HEK293T (cell line): ENCODE data around the gene ASCL1.

ENCODE experiments used
- CTCF ChIA-PET: fragments of 350-600 bp; formaldehyde crosslinking; extraction: SDS; loops from one replicate; lab custom pipeline; 2021; ENCODE audit warnings: antibody characterized with exemption, inconsistent platforms; lab: Yijun Ruan, JAX
- POLR2A ChIA-PET: fragments of 350-600 bp; formaldehyde crosslinking; extraction: SDS; loops from one replicate; lab custom pipeline; 2020; ENCODE audit warnings: antibody characterized with exemption, inconsistent platforms; lab: Yijun Ruan, JAX
- DNase-seq: peaks from one replicate; pipeline ENCODE4 v3.0.0; 2012; ENCODE audit warnings: mixed read lengths; ENCODE audit errors: extremely low spot score
- ARNT ChIP-seq: fragments of 450-650 bp; IDR thresholded peaks from 2 replicates; pipeline ENCODE4 v1.6.1; 2017; ENCODE audit warnings: mild to moderate bottlenecking
- BHLHE40 ChIP-seq: fragments of 450-650 bp; IDR thresholded peaks from 2 replicates; pipeline ENCODE4 v1.6.1; 2016; ENCODE audit warnings: mild to moderate bottlenecking, moderate library complexity, borderline replicate concordance
- CTBP1 ChIP-seq: fragments of 450-650 bp; IDR thresholded peaks from 2 replicates; pipeline ENCODE4 v1.6.1; 2016; ENCODE audit warnings: borderline replicate concordance
- ELF4 ChIP-seq: fragments of 450-650 bp; IDR thresholded peaks from 2 replicates; pipeline ENCODE4 v1.6.1; 2017; ENCODE audit warnings: antibody characterized with exemption
- FOXA1 ChIP-seq: fragments of 450-650 bp; IDR thresholded peaks from 2 replicates; pipeline ENCODE4 v1.6.1; 2016; ENCODE audit warnings: mild to moderate bottlenecking
- FOXK2 ChIP-seq: fragments of 450-650 bp; IDR thresholded peaks from 2 replicates; pipeline ENCODE4 v1.6.1; 2016; ENCODE audit warnings: mild to moderate bottlenecking
- FOXM1 ChIP-seq: fragments of 450-650 bp; IDR thresholded peaks from 2 replicates; pipeline ENCODE4 v1.6.1; 2017; ENCODE audit warnings: mild to moderate bottlenecking, borderline replicate concordance
- HDGF ChIP-seq: fragments of 450-650 bp; IDR thresholded peaks from 2 replicates; pipeline ENCODE4 v1.6.1; 2017; ENCODE audit warnings: antibody characterized with exemption, borderline replicate concordance
- L3MBTL2 ChIP-seq: fragments of 450-650 bp; conservative IDR thresholded peaks from 2 replicates; pipeline ENCODE4 v1.6.1; 2016; ENCODE audit warnings: mild to moderate bottlenecking
- LEF1 ChIP-seq: fragments of 450-650 bp; IDR thresholded peaks from 2 replicates; pipeline ENCODE4 v1.6.1; 2017; ENCODE audit warnings: mild to moderate bottlenecking, borderline replicate concordance
- NFRKB ChIP-seq: fragments of 450-650 bp; IDR thresholded peaks from 2 replicates; pipeline ENCODE4 v1.6.1; 2016; ENCODE audit warnings: mild to moderate bottlenecking, moderate library complexity
- SP1 ChIP-seq: fragments of 450-650 bp; IDR thresholded peaks from 2 replicates; pipeline ENCODE4 v1.6.1; 2017
- SUZ12 ChIP-seq: fragments of 450-650 bp; IDR thresholded peaks from 2 replicates; pipeline ENCODE4 v1.6.1; 2016; ENCODE audit warnings: mild to moderate bottlenecking
- TARDBP ChIP-seq: fragments of 450-650 bp; IDR thresholded peaks from 2 replicates; pipeline ENCODE4 v1.6.1; 2016
- ZNF384 ChIP-seq: fragments of 450-650 bp; IDR thresholded peaks from 2 replicates; pipeline ENCODE4 v1.6.1; 2016
- TF ChIP-seq, protein P1 (sequence below): fragments of 450-650 bp; IDR thresholded peaks from 2 replicates; pipeline ENCODE4 v1.6.1; 2016

The ASCL1 gene

DNA sequence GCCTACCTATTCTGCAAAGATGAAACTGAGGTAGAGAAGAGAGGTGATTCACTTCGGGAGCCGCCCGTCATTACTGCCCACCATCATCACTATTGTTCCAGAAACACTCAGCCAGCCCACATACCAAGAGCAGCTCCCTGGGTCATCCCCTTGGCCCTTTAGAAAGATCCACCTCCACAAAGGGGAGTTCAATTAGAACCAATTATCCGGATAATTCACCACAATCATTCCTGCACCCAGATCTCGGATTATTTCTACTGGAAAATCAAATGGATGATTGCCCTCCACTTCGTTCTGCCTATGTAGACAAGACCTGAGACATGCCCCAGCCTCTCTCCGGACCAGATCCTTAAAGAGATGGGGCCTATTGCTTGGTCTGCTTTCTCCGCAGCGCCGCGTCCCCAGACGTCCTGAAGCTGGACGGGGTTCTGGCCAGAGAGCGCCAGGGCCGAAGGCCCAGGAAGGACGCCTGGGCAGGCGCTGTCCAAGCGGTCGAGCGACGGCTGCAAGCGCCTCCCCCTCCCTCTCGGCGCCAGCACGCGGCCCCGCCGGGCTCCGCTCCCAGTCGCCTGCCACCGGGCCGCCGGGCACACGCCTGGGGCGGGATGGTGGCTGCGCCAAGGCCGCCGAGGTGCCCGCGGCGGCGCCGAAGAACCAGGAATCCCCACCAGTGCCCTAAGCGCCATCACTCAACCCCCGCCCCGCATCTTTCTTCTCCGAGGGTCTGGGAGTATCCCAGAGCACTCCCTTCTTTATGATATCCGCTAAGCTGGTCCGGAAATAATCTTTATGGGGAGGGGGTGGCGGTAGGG is 1.3 kb upstream of the ASCL1 start:
- ChIA-PET CTCF (no interaction called here), POLR2A (no interaction called here)
- TF ChIP-seq L3MBTL2: no peak
- TF ChIP-seq HDGF: no peak
- no peak for TF ChIP-seq FOXK2
- TF ChIP-seq ELF4: no peak
- TF ChIP-seq FOXA1: no peak
- no peak for TF ChIP-seq NFRKB
- TF ChIP-seq LEF1: no peak
- no peak for TF ChIP-seq ZNF384
- no peak for TF ChIP-seq BHLHE40
- no peak for TF ChIP-seq TARDBP
- no peak for TF ChIP-seq FOXM1
- no peak for TF ChIP-seq ARNT
- no peak for TF ChIP-seq SUZ12
- no peak for DNase-seq

DNA sequence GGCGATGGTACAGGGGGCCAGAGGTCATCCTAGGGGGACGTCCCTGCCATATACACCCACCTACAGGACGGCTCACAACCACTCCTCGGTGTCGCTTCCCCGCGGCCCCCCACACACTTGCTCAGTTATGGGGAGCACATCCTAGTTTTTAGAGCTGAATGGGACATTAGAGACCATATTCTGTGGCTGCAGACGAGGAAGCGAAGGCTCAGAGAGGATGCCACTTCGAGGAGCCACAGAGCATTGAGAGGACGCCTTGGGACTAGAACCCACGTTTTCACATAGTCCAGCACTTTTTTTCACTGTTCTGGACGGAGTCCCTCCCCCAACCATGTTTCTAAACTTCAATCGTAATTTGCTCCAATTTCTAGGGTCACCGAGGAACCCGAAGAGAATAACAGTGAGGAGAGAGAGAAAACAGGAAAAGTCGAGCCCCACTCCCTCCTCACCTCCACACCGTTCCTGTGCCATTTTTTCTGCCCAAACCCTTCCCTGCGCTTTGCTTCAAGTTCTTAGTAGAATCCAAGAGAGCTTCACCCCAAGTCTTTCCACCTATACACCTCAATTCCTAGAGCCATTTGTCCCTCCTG is 641 bp upstream of the ASCL1 start:
- ChIA-PET POLR2A (no interaction called here), CTCF (interaction anchor here (0.5 kb wide), 1 partner anchor 188 kb away, joined by 3 read pairs; no protein-coding TSS in a partner anchor)
- no peak for DNase-seq
- no peak for TF ChIP-seq ELF4
- TF ChIP-seq L3MBTL2: no peak
- TF ChIP-seq SP1: no peak
- no peak for TF ChIP-seq TARDBP
- TF ChIP-seq ZNF384: no peak
- TF ChIP-seq SUZ12: no peak
- TF ChIP-seq, protein P1, sequence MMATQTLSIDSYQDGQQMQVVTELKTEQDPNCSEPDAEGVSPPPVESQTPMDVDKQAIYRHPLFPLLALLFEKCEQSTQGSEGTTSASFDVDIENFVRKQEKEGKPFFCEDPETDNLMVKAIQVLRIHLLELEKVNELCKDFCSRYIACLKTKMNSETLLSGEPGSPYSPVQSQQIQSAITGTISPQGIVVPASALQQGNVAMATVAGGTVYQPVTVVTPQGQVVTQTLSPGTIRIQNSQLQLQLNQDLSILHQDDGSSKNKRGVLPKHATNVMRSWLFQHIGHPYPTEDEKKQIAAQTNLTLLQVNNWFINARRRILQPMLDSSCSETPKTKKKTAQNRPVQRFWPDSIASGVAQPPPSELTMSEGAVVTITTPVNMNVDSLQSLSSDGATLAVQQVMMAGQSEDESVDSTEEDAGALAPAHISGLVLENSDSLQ: no peak
- TF ChIP-seq FOXA1: no peak
- no peak for TF ChIP-seq ARNT

DNA sequence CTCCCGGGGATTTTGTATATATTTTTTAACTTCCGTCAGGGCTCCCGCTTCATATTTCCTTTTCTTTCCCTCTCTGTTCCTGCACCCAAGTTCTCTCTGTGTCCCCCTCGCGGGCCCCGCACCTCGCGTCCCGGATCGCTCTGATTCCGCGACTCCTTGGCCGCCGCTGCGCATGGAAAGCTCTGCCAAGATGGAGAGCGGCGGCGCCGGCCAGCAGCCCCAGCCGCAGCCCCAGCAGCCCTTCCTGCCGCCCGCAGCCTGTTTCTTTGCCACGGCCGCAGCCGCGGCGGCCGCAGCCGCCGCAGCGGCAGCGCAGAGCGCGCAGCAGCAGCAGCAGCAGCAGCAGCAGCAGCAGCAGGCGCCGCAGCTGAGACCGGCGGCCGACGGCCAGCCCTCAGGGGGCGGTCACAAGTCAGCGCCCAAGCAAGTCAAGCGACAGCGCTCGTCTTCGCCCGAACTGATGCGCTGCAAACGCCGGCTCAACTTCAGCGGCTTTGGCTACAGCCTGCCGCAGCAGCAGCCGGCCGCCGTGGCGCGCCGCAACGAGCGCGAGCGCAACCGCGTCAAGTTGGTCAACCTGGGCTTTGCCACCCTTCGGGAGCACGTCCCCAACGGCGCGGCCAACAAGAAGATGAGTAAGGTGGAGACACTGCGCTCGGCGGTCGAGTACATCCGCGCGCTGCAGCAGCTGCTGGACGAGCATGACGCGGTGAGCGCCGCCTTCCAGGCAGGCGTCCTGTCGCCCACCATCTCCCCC is 777 bp downstream of the ASCL1 start:
- DNase-seq: no peak
- POLR2A ChIA-PET: no interaction called here
- TF ChIP-seq NFRKB: no peak
- no peak for TF ChIP-seq L3MBTL2
- no peak for TF ChIP-seq FOXA1
- TF ChIP-seq FOXM1: no peak
- CTCF ChIA-PET: no interaction called here

DNA sequence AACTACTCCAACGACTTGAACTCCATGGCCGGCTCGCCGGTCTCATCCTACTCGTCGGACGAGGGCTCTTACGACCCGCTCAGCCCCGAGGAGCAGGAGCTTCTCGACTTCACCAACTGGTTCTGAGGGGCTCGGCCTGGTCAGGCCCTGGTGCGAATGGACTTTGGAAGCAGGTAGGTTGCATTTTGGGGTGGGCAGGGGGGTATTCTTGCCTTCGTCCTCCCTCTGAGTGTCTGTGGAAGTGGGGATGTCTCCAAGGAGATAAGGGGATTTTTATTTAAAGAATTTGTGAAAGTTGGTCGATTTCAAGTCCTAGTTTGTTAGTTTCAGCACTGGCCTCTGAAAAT is 1.3 kb downstream of the ASCL1 start:
- no peak for DNase-seq
- CTCF ChIA-PET: no interaction called here
- POLR2A ChIA-PET: no interaction called here
- TF ChIP-seq HDGF (no peak), ELF4 (no peak), SUZ12 (no peak), CTBP1 (no peak), FOXA1 (no peak)

DNA sequence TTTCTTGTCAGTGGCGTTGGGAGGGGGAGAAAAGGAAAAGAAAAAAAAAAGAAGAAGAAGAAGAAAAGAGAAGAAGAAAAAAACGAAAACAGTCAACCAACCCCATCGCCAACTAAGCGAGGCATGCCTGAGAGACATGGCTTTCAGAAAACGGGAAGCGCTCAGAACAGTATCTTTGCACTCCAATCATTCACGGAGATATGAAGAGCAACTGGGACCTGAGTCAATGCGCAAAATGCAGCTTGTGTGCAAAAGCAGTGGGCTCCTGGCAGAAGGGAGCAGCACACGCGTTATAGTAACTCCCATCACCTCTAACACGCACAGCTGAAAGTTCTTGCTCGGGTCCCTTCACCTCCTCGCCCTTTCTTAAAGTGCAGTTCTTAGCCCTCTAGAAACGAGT is 1.9 kb downstream of the ASCL1 start:
- DNase-seq: no peak
- POLR2A ChIA-PET: no interaction called here
- CTCF ChIA-PET: no interaction called here
- no peak for TF ChIP-seq ARNT
- TF ChIP-seq CTBP1: no peak
- no peak for TF ChIP-seq L3MBTL2
- no peak for TF ChIP-seq LEF1
- no peak for TF ChIP-seq HDGF
- TF ChIP-seq, protein P1: no peak
- no peak for TF ChIP-seq FOXM1
- no peak for TF ChIP-seq FOXA1
- no peak for TF ChIP-seq TARDBP
- TF ChIP-seq SP1: no peak
- no peak for TF ChIP-seq FOXK2
- no peak for TF ChIP-seq ELF4
- TF ChIP-seq ZNF384: no peak
- no peak for TF ChIP-seq BHLHE40
- no peak for TF ChIP-seq SUZ12
- no peak for TF ChIP-seq NFRKB

DNA sequence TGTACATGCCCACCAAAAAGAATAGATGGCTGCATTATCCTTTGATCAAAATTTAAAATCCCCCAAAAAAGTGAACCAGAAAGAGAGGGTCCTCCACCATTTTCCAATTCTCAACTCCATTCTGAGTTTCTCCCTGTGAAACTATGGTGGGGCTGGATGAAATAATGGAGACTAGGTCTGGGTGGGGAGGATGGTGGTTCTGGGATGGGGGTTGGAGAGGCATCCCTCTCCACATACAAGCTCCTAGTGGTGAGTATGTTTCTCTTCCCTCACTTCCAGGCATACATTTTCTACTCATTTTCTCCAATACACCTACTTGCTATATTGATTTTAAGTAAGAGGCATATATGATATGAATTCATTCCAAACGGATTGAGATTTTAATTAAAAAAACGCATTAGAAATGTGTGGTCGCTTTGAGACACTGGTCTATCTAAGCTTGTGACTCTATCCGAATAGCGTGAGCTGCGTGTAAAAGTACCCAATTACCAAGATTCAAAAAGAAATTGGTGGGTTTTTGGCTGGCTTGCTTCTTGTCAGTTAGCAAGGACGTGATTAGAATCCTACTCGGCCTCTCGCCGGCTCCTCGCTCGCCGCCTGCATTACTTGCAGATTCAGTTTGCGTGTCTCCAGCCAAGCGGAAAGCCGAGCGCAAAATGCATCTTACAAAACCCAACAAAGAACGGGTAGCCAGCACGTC is 3.4 kb downstream of the ASCL1 start:
- DNase-seq: no peak
- CTCF ChIA-PET: no interaction called here
- TF ChIP-seq ZNF384 (no peak), L3MBTL2 (no peak), NFRKB (no peak), FOXM1 (no peak), HDGF (no peak), FOXA1 (no peak), ARNT (no peak), ELF4 (no peak)
- POLR2A ChIA-PET: no interaction called here
